Transverse colon (tissue), 4 donors: ENCODE results near the gene TJP1. TPM values are rescaled to one million over a fixed set of nuclear protein-coding genes. Genes with fewer than 3 reads are reported as not detected.
"Not testable (repeated sequence)": the region's sequence is repeated elsewhere in the genome, so short reads cannot be mapped to it uniquely, and the experiment has no call there.

ENCODE experiments used
- DNase-seq: peaks from one replicate; pipeline ENCODE4 v3.0.0-alpha.2; 2019
- H3K27ac ChIP-seq, 4 donors: fragments of 200-600 bp; sonication (generic); 2 replicates each; pipeline ENCODE4 v1.5.1; 2016 to 2018; ENCODE audit warnings: inconsistent platforms in 4 of 4
- H3K27me3 ChIP-seq: fragments of 200-600 bp; sonication (generic); 2 replicates; pipeline ENCODE4 v1.5.1; 2017; ENCODE audit warnings: inconsistent platforms
- H3K36me3 ChIP-seq, 4 donors: fragments of 200-600 bp; sonication (generic); 2 replicates each; pipeline ENCODE4 v1.5.1; 2017 to 2019; ENCODE audit warnings: inconsistent platforms in 4 of 4
- H3K4me1 ChIP-seq, 4 donors: fragments of 200-600 bp; sonication (generic); 2 replicates each; pipeline ENCODE4 v1.5.1; 2017 to 2020; ENCODE audit warnings: inconsistent platforms in 4 of 4
- H3K4me3 ChIP-seq, 4 donors: fragments of 200-600 bp; sonication (generic); 1 replicate in 1 of 4; 2 replicates in 3 of 4; pipeline versions ENCODE4 v1.5.1 to v1.6.1; 2017 to 2019; ENCODE audit warnings: inconsistent platforms in 4 of 4
- H3K9me3 ChIP-seq, 2 donors: fragments of 200-600 bp; sonication (generic); 2 replicates each; pipeline ENCODE4 v1.5.1; 2017 to 2019; ENCODE audit warnings: inconsistent platforms in 2 of 2
- CTCF ChIP-seq, 5 experiments: fragments of 200-600 bp in 3 of 5; fragments of 450-650 bp in 2 of 5; sonication (generic) in 3 of 5; IDR thresholded peaks; 1 replicate in 2 of 5; 2 replicates in 3 of 5; pipeline ENCODE4 v1.5.1; 2016 to 2017; ENCODE audit warnings: antibody characterized with exemption in 5 of 5, inconsistent platforms in 3 of 5, mild to moderate bottlenecking in 2 of 5, moderate library complexity in 1 of 5
- EP300 ChIP-seq: sonication (generic); formaldehyde crosslinking; IDR thresholded peaks from one replicate; pipeline ENCODE4 v1.6.1; 2017; ENCODE audit warnings: antibody characterized with exemption, low read depth
- POLR2A ChIP-seq: fragments of 450-650 bp; IDR thresholded peaks from one replicate; pipeline ENCODE4 v1.6.1; 2016; ENCODE audit warnings: antibody characterized with exemption, mild to moderate bottlenecking, moderate library complexity
- POLR2AphosphoS5 ChIP-seq, 3 donors: sonication (generic); formaldehyde crosslinking; IDR thresholded peaks; one replicate each; pipeline ENCODE4 v1.6.1; 2016; ENCODE audit warnings: antibody characterized with exemption in 3 of 3
- WGBS, 2 donors: methylation state at CpG; one replicate each; pipeline ENCODE4 v1.1.5; 2018; ENCODE audit warnings: low coverage in 1 of 2; 5-methylcytosine and 5-hydroxymethylcytosine counted together
- in situ Hi-C, 4 donors: fragments of 200-750 bp; cut with MboI; loops; one replicate each; pipeline versions ENCODE4 v1.15.0 to v1.15.1; 2017; ENCODE audit warnings: low sequenced_read_pairs in 3 of 4, low pct_ligation_motif_present in 1 of 4, low pct_unique_long_range_greater_than_20kb in 1 of 4
- intact Hi-C: fragments of 100-400 bp; cut with DNase I; formaldehyde crosslinking; loops from one replicate; pipeline ENCODE4 v1.15.1; 2023; ENCODE audit warnings: low total_unique reads
- total RNA-seq, 4 donors: library from RNA; depleted of rRNA; stranded (reverse); fragments of >200 nt; gene quantifications; one replicate each; pipeline ENCODE4 v1.1.0, GENCODE V29; 2016

TJP1 gene
- total RNA-seq, 4 donors from 2014 or later, result 69.9 to 119 (median 93.0) TPM

- DNase-seq, result no peak
- Histone ChIP-seq H3K27me3 (no peaks in the 10 kb centered on the region), H3K4me3 (no peak overlapping the region), H3K27ac (no peak overlapping the region), H3K36me3 (peaks cover 0 to 18% (median 4%) of the 10 kb centered on the region in 4 donors), H3K4me1 (no peaks in the 10 kb centered on the region), H3K9me3 (no peaks in the 10 kb centered on the region)
- TF ChIP-seq CTCF (IDR thresholded peaks at IDR 0.05) (no peak), POLR2AphosphoS5 (IDR thresholded peaks at IDR 0.05) (no peak), EP300 (no peak), POLR2A (no peak)
- intact Hi-C loops, result no loop called here
- in situ Hi-C loops, result no loop called here
- 60 to 67% methylated on average over 8 of the region's 8 CpGs for WGBS, 2 donors
Measured at GRCh38 chr15:29765898-29766527, 56.3 kb downstream of the TJP1 start.

GRCh38 chr15:29765234-29765841 is 56.9 kb downstream of the TJP1 start:
- intact Hi-C loops (no loop called here), in situ Hi-C loops (no loop called here)
- TF ChIP-seq EP300 (no peak), CTCF (IDR thresholded peaks at IDR 0.05) (no peak), POLR2AphosphoS5 (IDR thresholded peaks at IDR 0.05) (no peak), POLR2A (no peak)
- Histone ChIP-seq H3K4me3 (no peak overlapping the region), H3K27ac (no peak overlapping the region), H3K27me3 (no peaks in the 10 kb centered on the region), H3K9me3 (no peaks in the 10 kb centered on the region), H3K4me1 (no peaks in the 10 kb centered on the region), H3K36me3 (peaks cover 0 to 19% (median 8%) of the 10 kb centered on the region in 4 donors)
- 70 to 89% methylated on average over 2 to 3 of the region's 3 CpGs for WGBS, 2 donors
- no peak for DNase-seq

GRCh38 chr15:29759596-29759995 is 62.7 kb downstream of the TJP1 start:
- in situ Hi-C loops (no loop called here), intact Hi-C loops (no loop called here)
- TF ChIP-seq CTCF (IDR thresholded peaks at IDR 0.05), result no peak
- peak in 1 of 3 donors; percentile 23 for TF ChIP-seq POLR2AphosphoS5 (IDR thresholded peaks at IDR 0.05)
- TF ChIP-seq POLR2A, result no peak
- no peak for TF ChIP-seq EP300
- WGBS, 2 donors, result 62 to 79% methylated on average over 2 of the region's 2 CpGs
- no peak overlapping the region for H3K4me3 ChIP-seq
- H3K36me3 ChIP-seq, result peaks cover 0 to 17% (median 5%) of the 10 kb centered on the region in 4 donors
- H3K4me1 ChIP-seq, result peaks cover 0 to 24% (median 3%) of the 10 kb centered on the region in 4 donors
- H3K27ac ChIP-seq, result no peak overlapping the region
- H3K9me3 ChIP-seq, result no peaks in the 10 kb centered on the region
- no peak for DNase-seq
- no peaks in the 10 kb centered on the region for H3K27me3 ChIP-seq

- in situ Hi-C loops, result no loop called here
- WGBS, 2 donors, result 39% methylated on average over 5 of the region's 5 CpGs
- intact Hi-C loops, result no loop called here
- peaks cover 0 to 24% (median 3%) of the 10 kb centered on the region in 4 donors for H3K4me1 ChIP-seq
- no peaks in the 10 kb centered on the region for H3K9me3 ChIP-seq
- peaks cover 0 to 13% (median 5%) of the 10 kb centered on the region in 4 donors for H3K36me3 ChIP-seq
- H3K27ac ChIP-seq, result no peak overlapping the region
- no peaks in the 10 kb centered on the region for H3K27me3 ChIP-seq
- H3K4me3 ChIP-seq, result no peak overlapping the region
- TF ChIP-seq POLR2AphosphoS5 (IDR thresholded peaks at IDR 0.05) (no peak), POLR2A (no peak), EP300 (no peak), CTCF (IDR thresholded peaks at IDR 0.05) (no peak)
- no peak for DNase-seq
Measured at GRCh38 chr15:29756358-29757267, 65.7 kb downstream of the TJP1 start.

- in situ Hi-C loops, H3K4me3 ChIP-seq, H3K27ac ChIP-seq, H3K27me3 ChIP-seq, H3K9me3 ChIP-seq, intact Hi-C loops, DNase-seq, H3K36me3 ChIP-seq: not testable (repeated sequence)
- WGBS, 2 donors, result 84 to 90% methylated on average over 2 of the region's 2 CpGs
- H3K4me1 ChIP-seq, result peaks cover 0 to 24% (median 6%) of the 10 kb centered on the region in 4 donors
Measured at GRCh38 chr15:29754009-29754408, 68.3 kb downstream of the TJP1 start.
